ENCODE measurements around the gene ATRX.
A peak's percentile ranks its signal among the peaks of the same experiment; 100 is the strongest.
"Not testable (repeated sequence)": the region's sequence is repeated elsewhere in the genome, so short reads cannot be mapped to it uniquely, and the experiment has no call there.

The ATRX gene, protein sequence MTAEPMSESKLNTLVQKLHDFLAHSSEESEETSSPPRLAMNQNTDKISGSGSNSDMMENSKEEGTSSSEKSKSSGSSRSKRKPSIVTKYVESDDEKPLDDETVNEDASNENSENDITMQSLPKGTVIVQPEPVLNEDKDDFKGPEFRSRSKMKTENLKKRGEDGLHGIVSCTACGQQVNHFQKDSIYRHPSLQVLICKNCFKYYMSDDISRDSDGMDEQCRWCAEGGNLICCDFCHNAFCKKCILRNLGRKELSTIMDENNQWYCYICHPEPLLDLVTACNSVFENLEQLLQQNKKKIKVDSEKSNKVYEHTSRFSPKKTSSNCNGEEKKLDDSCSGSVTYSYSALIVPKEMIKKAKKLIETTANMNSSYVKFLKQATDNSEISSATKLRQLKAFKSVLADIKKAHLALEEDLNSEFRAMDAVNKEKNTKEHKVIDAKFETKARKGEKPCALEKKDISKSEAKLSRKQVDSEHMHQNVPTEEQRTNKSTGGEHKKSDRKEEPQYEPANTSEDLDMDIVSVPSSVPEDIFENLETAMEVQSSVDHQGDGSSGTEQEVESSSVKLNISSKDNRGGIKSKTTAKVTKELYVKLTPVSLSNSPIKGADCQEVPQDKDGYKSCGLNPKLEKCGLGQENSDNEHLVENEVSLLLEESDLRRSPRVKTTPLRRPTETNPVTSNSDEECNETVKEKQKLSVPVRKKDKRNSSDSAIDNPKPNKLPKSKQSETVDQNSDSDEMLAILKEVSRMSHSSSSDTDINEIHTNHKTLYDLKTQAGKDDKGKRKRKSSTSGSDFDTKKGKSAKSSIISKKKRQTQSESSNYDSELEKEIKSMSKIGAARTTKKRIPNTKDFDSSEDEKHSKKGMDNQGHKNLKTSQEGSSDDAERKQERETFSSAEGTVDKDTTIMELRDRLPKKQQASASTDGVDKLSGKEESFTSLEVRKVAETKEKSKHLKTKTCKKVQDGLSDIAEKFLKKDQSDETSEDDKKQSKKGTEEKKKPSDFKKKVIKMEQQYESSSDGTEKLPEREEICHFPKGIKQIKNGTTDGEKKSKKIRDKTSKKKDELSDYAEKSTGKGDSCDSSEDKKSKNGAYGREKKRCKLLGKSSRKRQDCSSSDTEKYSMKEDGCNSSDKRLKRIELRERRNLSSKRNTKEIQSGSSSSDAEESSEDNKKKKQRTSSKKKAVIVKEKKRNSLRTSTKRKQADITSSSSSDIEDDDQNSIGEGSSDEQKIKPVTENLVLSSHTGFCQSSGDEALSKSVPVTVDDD (N-terminal part only)

DNA sequence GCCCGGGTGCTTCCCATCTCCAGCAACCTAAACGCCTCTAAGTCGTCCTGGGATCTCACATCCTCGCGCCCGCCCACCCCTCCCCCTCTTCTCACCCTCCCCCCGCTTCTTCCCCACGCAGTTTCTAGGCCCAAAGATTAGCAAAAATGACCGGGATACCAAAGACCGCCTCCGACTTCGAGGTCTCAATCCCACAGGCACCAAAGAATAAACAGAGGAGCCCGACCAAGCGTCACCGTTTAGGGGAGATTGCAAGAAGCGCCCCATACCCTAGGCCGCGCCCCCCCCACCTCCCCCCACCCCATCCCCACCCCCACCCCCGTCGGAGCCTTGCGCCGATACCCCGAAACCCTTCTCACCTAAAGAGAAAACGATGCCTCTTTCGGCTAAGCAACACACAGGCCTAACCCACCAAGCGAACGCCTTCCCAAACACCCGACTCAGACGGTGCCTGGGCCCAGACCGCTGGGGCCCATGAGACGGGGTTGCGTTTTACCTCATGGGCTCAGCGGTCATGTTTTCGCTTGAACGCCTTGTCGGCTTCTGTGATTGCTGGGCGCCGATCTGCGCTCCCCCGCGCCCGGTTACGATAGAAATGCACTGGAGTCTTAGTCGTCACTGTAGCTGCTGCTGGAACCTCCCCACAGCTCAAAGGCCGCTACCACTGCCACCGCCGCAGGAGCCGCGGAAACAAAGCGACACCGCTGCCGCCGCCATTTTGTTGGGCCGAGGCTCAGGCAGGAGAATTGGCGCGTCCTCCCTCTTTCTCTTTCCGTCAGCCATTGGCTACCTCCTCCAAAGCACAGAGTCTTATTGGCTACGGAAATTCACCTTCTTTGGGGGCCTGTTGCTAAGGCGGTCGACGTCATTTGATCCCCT lies at the start of gene ATRX:
Gene ATRX, minus strand, starts transcription at position 731 of the 879 bp plus-strand sequence. Its CDS starts 215 bp downstream, at position 516.
- DNase-seq (ENCODE audit: low read depth, low spot score): peak; percentile 32

DNA sequence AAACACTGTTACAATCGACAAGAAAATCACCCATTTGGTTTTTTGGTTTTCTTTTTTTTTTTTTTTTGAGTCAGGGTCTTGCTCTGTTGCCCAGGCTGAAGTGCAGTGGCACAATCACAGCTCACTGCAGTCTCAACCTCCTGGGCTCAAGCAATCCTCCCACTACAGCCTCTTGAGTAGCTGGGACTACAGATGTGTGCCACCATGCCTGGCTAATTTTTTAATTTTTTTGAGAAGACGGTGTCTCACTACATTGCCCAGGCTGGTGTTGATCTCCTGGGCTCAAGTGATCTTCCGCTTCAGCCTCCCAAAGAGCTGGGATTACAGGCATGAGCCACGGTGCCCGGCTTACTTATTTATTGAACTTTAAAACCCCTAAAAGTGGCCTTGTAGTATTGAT lies 45.5 kb upstream of the ATRX start:
- DNase-seq (ENCODE audit: low read depth, low spot score): not testable (repeated sequence)

DNA sequence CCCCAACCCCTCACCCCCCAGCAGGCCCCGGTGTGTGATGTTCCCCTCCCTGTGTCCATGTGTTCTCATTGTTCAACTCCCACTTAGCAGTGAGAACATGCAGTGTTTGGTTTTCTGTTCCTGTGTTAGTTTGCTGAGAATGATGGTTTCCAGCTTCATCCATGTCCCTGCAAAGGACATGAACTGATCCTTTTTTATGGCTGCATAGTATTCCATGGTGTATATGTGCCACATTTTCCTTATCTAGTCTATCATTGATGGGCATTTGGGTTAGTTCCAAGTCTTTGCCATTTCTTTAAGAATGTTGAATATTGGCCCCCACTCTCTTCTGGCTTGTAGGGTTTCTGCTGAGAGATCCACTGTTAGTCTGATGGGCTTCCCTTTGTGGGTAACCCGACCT lies 36.0 kb upstream of the ATRX start:
- not testable (repeated sequence) for DNase-seq (ENCODE audit: low read depth, low spot score)

DNA sequence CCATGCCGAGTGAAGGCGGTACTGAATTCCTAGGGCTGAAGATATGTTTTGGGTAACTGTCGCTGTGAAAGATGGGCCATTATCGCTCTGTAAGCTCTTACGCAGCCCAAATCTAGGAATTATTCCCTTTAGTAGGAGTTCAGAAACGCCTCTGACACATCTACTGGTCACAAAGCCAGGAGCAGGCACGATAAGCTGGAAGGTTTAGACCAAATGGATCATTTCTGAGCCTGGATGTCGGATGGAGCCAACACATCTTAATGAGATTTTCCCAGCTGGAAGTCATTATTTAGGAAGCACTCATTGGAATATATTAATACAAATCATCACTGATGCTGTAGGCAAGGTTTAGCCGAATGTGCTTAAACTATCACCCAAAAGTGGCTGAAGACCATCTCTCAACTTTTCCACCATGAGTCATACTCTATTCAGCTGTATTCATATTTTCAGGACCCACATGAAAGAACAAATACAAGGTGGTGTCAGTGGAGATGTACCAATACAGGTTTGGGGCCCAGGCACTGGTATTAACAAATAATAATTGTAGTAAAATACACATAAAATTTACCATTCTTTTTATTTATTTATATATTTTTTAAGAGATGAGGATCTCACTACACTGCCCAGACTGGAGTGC lies 34.2 kb upstream of the ATRX start:
- no peak for DNase-seq (ENCODE audit: low read depth, low spot score)

DNA sequence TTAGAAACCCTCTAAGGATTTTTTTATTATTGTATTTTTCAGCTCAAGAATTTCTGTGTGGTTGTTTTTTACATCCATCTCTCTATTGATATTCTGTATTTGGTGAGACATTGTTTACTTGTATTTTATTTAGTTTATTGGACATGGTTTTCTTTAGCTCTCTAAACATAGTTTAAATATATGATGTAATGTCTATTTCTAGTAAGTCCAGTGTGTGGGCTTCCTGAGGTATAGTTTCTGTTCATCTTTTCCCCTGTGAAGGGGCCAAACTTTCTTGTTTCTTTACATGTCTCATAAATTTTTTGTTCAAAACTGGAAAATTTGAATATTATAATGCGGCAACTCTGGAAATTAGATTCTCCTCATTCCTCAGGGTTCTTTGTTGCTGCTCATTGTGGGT lies 28.2 kb upstream of the ATRX start:
- DNase-seq (ENCODE audit: low read depth, low spot score): no peak

DNA sequence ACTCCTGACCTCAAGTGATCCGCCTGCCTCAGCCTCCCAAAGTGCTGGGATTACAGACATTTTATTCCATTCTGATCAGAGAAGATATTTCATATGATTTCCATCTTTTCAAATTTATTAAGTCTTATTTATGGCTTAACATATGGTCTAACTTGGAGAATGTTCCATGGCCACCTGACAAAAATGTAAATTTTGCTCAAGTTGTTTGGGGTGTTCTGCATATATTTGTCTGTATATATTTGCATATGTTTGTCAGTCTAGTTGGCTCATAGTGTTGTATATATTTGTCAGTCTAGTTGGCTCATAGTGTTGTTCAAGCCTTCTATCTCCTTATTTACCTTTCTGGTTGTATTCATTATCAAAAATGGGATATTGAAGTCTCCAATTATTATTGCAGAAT lies 16.2 kb upstream of the ATRX start:
- no peak for DNase-seq (ENCODE audit: low read depth, low spot score)

DNA sequence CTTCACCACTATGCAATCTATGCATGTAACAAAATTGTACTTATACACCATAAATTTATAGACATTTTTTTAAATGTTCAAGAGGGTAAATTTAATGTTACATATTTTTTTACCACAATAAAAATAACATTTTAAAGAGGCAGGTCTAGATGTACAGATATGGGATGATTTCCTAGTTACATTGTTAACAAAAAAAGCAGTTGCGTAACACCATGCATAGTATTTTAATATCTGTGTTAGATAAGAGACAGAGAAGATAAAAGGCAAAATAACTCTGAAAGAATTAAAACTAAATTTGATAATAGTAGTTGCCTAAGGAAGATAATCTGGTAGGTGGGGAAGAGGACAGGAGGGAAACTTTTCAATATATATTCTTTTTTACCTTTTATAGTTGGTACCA lies 9.1 kb upstream of the ATRX start:
- DNase-seq (ENCODE audit: low read depth, low spot score): no peak

DNA sequence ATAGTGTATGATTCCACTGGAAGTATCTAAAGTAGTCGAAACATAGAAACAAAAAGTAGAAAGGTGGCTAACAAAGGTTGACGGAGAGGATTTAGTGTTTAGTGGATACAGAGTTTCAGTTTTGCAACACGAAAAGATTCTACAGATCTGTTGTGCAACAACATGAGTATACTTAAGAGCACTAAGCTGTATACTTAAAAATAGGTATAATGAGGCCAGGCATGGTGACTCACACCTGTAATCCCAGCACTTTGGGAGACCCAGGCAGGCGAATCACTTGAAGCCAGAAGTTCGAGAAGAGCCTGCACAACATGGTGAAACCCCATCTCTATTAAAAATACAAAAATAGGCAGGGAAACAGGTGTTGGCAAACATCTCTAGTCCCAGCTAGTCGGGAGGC lies 7.9 kb upstream of the ATRX start:
- no peak for DNase-seq (ENCODE audit: low read depth, low spot score)

DNA sequence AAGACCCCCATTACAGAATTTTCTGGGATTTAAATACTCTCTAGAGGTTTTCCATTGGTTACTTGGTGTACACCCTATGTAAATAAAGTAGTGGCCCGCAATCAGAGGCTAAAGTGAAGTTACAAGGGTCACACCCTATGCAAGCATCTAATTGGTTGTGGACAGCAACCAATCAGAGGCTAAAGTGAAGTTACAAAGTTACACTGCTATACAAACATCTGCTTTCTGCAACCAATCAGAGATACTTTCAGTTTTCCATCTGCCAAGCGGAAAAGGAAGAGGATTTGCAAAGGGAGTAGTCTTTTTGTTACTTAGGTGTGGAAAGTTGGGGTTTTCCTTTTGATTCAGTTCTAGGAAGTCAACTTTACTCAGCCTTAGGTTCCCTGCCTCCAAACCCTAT lies 2.0 kb upstream of the ATRX start:
- DNase-seq (ENCODE audit: low read depth, low spot score): no peak

DNA sequence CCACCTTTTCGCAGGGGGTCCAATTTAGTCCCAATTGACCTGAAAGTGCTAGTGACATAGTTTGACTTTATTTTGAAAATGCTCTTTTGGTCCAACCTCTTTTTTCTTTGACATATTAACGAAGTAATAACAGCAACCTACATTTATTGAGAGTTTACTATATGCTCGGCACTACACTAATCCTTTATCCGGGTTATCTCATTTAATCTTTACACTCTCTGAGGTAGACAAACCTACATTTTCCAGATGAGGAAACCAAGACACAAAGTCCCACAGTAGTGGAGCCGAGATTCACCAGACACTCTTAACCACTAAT lies 307 bp upstream of the ATRX start:
- DNase-seq (ENCODE audit: low read depth, low spot score): no peak

DNA sequence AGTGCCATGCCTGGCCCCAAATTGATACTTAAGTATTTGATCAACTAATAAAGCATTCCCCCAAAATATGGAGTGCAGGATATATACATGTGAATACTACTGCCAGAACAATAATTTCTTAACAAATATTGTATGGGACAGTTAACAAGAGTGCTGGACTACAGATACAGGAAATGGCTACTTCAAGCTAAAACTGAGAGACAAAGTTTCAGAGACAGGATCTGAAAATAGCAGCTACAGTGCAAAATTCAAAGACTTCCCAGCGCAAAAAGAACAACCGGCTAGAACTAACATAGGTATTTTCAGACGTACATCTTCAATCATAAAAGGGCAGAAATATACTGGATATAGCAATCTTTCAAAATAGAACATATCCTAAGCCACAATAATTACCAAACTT lies 6.3 kb downstream of the ATRX start:
- DNase-seq (ENCODE audit: low read depth, low spot score): no peak

DNA sequence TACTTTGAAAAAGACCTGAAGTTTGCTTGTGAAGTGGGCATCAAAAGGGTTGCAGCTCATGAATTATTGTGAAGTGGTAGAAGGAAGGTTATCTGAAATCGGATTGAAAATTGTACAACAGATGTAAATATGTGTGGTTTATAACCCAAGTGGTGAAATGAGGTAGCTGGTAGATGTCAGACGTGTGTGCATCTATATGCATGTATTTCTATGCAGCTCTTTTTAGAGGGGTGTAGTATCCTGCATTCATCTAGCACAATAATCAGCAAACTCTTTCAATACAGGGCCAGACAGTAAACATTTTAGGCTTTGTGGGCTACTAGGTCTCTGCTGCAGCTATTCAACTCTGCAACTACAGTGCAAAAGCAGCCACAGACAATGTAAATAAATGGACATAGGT lies 9.4 kb downstream of the ATRX start:
- no peak for DNase-seq (ENCODE audit: low read depth, low spot score)

DNA sequence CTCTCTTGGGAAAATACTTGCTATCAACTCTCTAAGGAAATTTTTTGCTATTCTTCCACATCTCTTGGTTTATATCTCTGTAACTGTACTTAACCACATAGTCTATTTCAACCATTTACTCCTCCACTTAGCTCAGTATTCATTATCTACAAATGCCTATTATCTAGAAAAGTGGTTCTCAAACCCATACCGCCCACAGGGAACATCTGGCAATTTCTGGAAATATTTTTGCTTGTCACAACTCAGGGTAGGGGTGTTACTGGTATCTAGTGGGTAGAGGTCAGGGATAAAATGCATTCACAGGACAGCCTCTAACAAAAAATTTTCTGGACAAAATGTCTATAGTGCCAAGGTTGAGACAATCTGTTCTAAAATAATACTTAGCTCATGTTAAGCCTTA lies 14.4 kb downstream of the ATRX start:
- DNase-seq (ENCODE audit: low read depth, low spot score): no peak

DNA sequence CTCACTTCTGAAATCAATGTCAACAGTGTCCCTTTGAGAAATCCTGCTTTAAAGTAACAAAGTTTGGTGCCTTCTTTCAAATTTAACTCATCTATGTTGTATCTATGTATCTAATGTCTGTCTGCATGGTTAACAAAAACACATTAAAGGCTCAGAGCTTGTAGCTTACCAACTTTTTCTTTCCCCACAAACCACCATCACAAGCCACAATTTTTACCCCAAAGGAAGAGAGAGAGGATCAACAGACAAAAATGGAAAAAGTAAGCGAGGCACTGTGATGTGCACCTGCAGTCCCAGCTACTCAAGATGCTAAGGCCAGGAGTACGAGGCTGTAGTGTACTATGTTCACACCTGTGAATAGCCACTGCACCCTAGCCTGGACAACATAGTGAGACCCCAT lies 17.2 kb downstream of the ATRX start:
- DNase-seq (ENCODE audit: low read depth, low spot score): no peak

DNA sequence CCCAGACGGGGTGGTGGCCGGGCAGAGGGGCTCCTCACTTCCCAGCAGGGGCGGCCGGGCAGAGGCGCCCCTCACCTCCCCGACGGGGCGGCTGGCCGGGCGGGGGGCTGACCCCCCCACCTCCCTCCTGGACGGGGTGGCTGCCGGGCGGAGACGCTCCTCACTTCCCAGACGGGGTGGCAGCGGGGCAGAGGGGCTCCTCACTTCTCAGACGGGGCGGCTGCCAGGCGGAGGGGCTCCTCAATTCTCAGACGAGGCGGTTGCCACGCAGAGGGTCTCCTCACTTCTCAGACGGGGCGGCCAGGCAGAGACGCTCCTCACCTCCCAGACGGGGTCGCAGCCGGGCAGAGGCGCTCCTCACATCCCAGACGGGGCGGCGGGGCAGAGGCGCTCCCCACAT lies 19.8 kb downstream of the ATRX start:
- DNase-seq (ENCODE audit: low read depth, low spot score): not testable (repeated sequence)

DNA sequence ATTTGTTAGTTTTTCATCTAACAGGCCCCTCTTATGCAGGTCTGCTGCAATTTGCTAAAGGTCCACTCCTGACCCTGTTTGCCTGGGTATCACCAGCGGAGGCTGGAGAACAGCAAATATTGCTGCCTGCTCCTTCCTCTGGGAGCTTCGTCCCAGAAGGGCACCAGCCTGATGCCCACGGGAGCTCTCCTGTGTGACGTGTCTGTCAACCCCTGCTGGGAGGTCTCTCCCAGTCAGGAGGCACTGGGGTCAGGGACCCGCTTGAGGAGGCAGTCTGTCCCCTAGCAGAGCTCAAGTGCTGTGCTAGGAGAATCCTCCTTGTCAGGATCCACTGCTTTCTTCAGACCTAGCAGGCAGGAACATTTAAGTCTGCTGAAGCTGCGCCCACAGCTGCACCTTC lies 30.5 kb downstream of the ATRX start:
- DNase-seq (ENCODE audit: low read depth, low spot score): no peak

DNA sequence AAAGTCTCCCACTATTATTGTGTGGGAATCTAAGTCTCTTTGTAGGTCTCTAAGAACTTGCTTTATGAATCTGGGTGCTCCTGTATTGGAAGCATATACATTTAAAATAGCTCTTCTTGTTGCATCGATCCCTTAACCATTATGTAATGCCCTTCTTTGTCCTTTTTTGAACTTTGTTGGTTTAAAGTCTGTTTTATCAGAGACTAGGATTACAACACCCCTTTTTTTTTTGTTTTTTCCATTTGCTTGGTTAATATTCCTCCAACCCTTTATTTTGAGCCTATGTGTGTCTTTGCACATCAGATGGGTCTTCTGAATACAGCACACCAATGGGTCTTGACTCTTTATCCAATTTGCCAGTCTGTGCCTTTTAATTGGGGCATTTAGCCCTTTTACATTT lies 32.1 kb downstream of the ATRX start:
- not testable (repeated sequence) for DNase-seq (ENCODE audit: low read depth, low spot score)

DNA sequence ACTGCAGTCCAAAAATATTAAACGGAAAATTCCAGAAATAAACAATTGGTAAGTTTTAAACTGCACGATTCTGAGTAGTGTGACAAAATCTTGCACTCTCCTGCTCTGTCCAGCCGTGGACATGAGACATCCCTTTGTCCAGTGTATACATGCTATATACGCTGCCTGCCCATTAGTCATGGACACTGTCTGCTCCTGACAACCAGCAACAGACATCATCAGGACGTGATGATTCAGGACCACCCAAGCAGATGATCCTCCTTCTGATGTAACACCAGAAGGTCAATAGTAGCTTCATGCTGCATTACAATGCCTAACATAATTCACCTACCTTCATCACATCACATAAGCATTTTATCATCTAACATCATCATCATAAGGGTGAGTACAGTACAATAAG lies 36.3 kb downstream of the ATRX start:
- no peak for DNase-seq (ENCODE audit: low read depth, low spot score)

DNA sequence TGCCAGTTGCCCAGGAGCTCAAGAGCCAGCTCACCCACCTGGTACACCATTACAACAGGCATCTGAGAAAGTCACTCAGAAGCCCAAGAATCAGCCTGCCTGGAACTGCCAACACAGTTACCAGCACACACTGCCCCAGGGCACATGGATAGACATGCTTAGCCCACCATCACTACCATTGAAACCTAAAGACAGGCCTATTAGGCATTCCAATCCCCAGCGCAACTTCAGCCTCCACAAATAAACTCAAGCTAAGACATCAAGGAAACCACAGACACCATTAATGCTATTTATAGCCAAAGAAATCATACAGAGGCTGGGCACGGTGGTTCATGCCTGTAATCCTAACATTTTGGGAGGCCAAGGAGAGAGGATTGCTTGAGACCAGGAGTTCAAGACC lies 42.3 kb downstream of the ATRX start:
- no peak for DNase-seq (ENCODE audit: low read depth, low spot score)

DNA sequence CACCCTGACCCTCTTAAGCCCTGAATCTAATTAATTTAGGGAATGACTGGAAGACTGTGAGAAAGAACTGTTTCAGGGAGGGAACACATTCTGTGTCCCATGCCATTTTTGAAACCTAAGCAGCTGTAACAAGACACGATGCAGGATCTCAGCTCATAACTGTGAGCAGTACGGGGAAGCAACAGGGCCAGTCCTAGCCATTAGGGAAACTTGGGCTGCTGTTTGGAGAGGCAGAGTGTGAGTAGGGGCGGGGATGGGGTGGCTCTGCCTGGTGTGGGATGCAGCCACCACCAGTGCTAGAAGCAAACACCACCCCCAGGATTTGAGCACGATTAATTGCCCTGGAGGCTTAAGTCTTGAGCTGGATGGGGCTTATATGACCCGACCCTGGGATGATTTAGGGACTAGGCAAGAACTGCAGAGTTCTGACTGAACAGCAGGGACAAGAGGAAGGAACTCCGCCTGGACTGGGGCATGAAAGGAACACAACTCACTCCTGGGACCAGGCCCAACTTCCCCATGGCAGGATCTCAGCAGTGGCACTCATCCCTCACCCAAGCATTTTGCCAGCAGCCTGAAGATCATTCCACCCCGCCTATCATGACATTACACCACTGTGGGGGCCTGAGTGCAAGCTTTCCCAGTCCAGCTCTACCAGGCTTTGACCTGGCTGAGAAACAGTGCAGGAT lies 43.1 kb downstream of the ATRX start:
- no peak for DNase-seq (ENCODE audit: low read depth, low spot score)

Measured in brain pericyte (primary cell).